Stomach (tissue), 4 donors: ENCODE measurements around the gene VPS41.

Experiments
- EP300 ChIP-seq: sonication (generic); formaldehyde crosslinking; IDR thresholded peaks from one replicate; pipeline ENCODE4 v1.6.1; 2017; ENCODE audit warnings: antibody characterized with exemption
- POLR2A ChIP-seq, 4 donors: fragments of 450-650 bp; IDR thresholded peaks; one replicate each; pipeline ENCODE4 v1.6.1; 2016; ENCODE audit warnings: antibody characterized with exemption in 4 of 4, control low read depth in 2 of 4, mild to moderate bottlenecking in 1 of 4, moderate library complexity in 1 of 4
- POLR2AphosphoS5 ChIP-seq, 3 donors: sonication (generic); formaldehyde crosslinking; IDR thresholded peaks; one replicate each; pipeline ENCODE4 v1.6.1; 2016; ENCODE audit warnings: antibody characterized with exemption in 3 of 3
- TF ChIP-seq, protein P1 (sequence below), 7 experiments: fragments of 450-650 bp in 4 of 7; fragments of 200-600 bp in 3 of 7; sonication (generic) in 3 of 7; IDR thresholded peaks; one replicate each; pipeline ENCODE4 v1.5.1; 2016 to 2019; ENCODE audit warnings: antibody characterized with exemption in 7 of 7, control low read depth in 2 of 7, mild to moderate bottlenecking in 1 of 7

DNA sequence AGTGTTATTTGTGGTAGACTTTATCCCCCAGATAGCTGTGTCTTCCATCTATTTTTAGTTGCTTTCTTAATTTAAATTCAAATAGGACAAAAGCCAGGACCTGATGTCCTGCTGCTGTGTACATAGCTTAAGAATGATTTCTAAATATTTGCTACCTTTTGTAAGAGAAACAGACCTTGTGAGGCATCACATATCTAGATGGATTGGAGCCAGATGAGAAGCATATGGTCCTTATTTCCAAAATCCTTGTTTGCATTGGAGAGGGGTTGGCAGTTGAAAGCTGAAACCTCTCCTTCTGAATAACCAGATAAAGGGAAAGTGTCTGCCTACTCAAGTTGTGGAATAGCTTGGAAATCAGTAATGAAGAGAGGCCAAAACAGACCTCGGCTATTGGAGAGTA is 227.1 kb downstream of the VPS41 start:
- no peak for TF ChIP-seq POLR2AphosphoS5 (IDR thresholded peaks at IDR 0.05)
- no peak for TF ChIP-seq POLR2A (IDR thresholded peaks at IDR 0.05)
- TF ChIP-seq, protein P1, sequence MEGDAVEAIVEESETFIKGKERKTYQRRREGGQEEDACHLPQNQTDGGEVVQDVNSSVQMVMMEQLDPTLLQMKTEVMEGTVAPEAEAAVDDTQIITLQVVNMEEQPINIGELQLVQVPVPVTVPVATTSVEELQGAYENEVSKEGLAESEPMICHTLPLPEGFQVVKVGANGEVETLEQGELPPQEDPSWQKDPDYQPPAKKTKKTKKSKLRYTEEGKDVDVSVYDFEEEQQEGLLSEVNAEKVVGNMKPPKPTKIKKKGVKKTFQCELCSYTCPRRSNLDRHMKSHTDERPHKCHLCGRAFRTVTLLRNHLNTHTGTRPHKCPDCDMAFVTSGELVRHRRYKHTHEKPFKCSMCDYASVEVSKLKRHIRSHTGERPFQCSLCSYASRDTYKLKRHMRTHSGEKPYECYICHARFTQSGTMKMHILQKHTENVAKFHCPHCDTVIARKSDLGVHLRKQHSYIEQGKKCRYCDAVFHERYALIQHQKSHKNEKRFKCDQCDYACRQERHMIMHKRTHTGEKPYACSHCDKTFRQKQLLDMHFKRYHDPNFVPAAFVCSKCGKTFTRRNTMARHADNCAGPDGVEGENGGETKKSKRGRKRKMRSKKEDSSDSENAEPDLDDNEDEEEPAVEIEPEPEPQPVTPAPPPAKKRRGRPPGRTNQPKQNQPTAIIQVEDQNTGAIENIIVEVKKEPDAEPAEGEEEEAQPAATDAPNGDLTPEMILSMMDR (IDR thresholded peaks at IDR 0.05) = no peak
- no peak for TF ChIP-seq EP300
